Measurements from ENCODE around the gene MTHFD1. TPM values are rescaled to one million over a fixed set of nuclear protein-coding genes. Genes with fewer than 3 reads are reported as not detected.

MTHFD1 gene
- total RNA-seq, 1 donor from 2014 or later: 43.7 TPM

DNA sequence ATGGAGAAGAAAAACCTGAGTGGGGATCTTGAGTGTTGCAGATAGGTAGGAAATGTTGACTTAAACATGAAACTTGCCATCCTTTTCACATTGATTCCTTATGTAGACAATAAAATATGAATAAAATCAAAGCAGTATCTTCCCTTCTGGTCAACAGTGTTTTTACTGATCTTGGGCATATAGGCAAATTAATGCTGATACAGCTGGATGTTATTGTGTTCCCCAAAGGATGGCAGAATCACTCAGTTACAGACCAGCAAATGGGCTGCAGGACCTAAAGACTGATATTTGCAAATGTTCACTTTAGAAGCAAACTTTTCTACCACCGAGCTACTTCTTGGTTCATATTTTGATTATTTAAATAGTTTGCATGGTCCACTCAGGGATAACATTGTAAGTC is 33.9 kb downstream of the MTHFD1 start:
- TF ChIP-seq, protein P1, sequence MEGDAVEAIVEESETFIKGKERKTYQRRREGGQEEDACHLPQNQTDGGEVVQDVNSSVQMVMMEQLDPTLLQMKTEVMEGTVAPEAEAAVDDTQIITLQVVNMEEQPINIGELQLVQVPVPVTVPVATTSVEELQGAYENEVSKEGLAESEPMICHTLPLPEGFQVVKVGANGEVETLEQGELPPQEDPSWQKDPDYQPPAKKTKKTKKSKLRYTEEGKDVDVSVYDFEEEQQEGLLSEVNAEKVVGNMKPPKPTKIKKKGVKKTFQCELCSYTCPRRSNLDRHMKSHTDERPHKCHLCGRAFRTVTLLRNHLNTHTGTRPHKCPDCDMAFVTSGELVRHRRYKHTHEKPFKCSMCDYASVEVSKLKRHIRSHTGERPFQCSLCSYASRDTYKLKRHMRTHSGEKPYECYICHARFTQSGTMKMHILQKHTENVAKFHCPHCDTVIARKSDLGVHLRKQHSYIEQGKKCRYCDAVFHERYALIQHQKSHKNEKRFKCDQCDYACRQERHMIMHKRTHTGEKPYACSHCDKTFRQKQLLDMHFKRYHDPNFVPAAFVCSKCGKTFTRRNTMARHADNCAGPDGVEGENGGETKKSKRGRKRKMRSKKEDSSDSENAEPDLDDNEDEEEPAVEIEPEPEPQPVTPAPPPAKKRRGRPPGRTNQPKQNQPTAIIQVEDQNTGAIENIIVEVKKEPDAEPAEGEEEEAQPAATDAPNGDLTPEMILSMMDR (IDR thresholded peaks at IDR 0.05; ENCODE audit: unreplicated experiment): no peak
- Mint-ChIP-seq H3K36me3 (ENCODE audit: low read depth, unreplicated experiment) (peaks cover 19% of the 10 kb centered on the region), H3K27me3 (ENCODE audit: unreplicated experiment) (no peaks in the 10 kb centered on the region), H3K27ac (ENCODE audit: unreplicated experiment) (no peak overlapping the region), H3K9me3 (ENCODE audit: unreplicated experiment) (no peaks in the 10 kb centered on the region), H3K4me1 (ENCODE audit: unreplicated experiment) (no peaks in the 10 kb centered on the region), H3K4me3 (ENCODE audit: unreplicated experiment) (no peak overlapping the region)
- DNase-seq (ENCODE audit: low spot score): no peak

DNA sequence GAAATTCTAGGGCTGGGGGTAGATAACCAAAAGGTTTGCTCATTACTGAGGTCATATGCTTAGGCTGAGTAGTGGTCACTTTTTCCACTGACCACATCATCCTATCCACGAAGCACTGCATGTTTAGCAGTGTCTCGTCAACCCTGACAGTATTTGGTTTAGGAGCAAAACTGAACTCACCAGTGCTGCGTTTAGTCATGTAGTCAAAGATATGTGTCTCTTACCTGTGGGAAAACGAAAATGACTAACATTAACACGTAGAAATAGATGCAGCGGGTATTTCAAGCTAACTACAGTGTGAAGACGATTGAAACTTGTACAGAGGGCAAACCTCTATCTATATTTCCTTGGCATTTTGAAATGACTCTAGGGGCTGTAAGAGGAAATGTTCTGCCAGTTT is 34.6 kb downstream of the MTHFD1 start:
- no peaks in the 10 kb centered on the region for H3K9me3 Mint-ChIP-seq (ENCODE audit: unreplicated experiment)
- H3K27ac Mint-ChIP-seq (ENCODE audit: unreplicated experiment): no peak overlapping the region
- no peaks in the 10 kb centered on the region for H3K4me1 Mint-ChIP-seq (ENCODE audit: unreplicated experiment)
- no peak for DNase-seq (ENCODE audit: low spot score)
- no peaks in the 10 kb centered on the region for H3K27me3 Mint-ChIP-seq (ENCODE audit: unreplicated experiment)
- peaks cover 19% of the 10 kb centered on the region for H3K36me3 Mint-ChIP-seq (ENCODE audit: low read depth, unreplicated experiment)
- H3K4me3 Mint-ChIP-seq (ENCODE audit: unreplicated experiment): no peak overlapping the region
- TF ChIP-seq, protein P1 (IDR thresholded peaks at IDR 0.05; ENCODE audit: unreplicated experiment): no peak

DNA sequence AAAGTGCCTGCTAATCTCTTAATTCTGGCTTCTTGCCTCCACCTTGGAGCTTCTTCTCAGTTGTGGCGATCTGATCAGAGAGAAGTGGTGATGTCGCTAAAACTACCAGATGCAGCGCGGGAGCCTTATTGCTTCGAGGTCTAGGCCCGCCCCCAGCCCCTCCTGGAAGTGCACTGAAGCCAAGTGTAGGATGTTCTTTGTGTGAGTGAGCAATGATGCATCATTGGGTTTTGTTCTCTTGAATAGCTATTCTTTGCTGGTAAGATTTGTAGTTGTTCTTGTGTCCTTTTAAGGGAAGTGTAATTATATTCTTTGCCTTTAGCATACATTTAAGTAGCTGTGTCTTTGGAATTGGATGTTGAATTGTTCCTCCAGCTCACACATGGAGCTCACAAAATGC is 35.8 kb downstream of the MTHFD1 start:
- no peak overlapping the region for H3K4me3 Mint-ChIP-seq (ENCODE audit: unreplicated experiment)
- H3K27ac Mint-ChIP-seq (ENCODE audit: unreplicated experiment): no peak overlapping the region
- TF ChIP-seq, protein P1 (IDR thresholded peaks at IDR 0.05; ENCODE audit: unreplicated experiment): no peak
- peaks cover 18% of the 10 kb centered on the region for H3K36me3 Mint-ChIP-seq (ENCODE audit: low read depth, unreplicated experiment)
- H3K9me3 Mint-ChIP-seq (ENCODE audit: unreplicated experiment): no peaks in the 10 kb centered on the region
- no peaks in the 10 kb centered on the region for H3K4me1 Mint-ChIP-seq (ENCODE audit: unreplicated experiment)
- H3K27me3 Mint-ChIP-seq (ENCODE audit: unreplicated experiment): no peaks in the 10 kb centered on the region
- no peak for DNase-seq (ENCODE audit: low spot score)

DNA sequence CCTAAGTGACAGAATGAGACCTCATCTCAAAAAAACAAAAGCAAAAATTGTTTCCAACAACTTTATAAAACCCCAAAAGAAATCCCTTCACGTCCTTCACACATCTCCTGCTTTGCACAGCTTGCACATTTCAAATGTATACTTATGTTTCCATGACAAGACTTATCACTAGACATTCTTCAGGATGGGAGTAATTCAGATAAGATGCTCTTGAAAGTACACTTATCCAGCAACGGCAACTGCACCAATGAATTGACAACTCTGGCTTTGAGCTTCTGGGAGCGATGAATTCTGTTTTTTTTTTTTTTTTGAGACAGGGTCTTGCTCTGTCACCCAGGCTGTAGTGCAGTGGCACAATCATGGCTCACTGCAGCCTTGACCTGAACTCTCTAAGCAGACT is 46.4 kb downstream of the MTHFD1 start:
- TF ChIP-seq, protein P1 (IDR thresholded peaks at IDR 0.05; ENCODE audit: unreplicated experiment): no peak
- Mint-ChIP-seq H3K27me3 (ENCODE audit: unreplicated experiment) (no peaks in the 10 kb centered on the region), H3K9me3 (ENCODE audit: unreplicated experiment) (no peaks in the 10 kb centered on the region), H3K4me3 (ENCODE audit: unreplicated experiment) (no peak overlapping the region), H3K4me1 (ENCODE audit: unreplicated experiment) (no peaks in the 10 kb centered on the region), H3K27ac (ENCODE audit: unreplicated experiment) (no peak overlapping the region), H3K36me3 (ENCODE audit: low read depth, unreplicated experiment) (peaks cover 8% of the 10 kb centered on the region)
- no peak for DNase-seq (ENCODE audit: low spot score)

DNA sequence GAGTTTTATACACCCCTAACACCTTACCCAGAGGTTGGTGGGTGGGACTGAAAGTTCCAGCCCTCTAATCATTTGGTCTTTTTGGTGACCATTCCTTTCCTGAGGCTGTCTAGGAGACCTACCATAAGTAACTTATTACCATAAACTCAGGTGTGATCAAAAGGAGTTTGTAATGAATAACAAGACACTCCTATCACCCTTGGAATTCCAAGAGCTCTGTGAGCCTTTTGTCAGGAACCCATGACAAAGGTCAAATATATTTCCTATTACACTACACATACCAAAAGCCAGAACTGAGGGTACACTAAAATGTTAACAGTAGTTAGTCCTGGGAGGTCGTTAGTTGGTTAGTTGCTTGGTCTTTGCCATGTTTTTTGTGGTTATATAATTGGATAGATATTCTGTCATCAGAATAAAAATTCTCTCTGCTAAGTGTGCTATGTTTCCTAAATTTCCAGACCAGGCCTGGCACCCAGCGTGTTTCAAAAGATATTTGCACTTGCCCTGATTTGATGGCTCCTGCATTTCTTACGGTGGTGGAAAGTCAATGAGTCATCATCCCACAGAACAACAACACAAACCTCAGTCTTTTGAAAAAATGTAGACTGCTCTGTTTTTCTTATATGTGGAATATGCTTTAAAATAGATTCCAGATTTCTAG is 50.2 kb downstream of the MTHFD1 start:
- H3K4me1 Mint-ChIP-seq (ENCODE audit: unreplicated experiment): no peaks in the 10 kb centered on the region
- H3K36me3 Mint-ChIP-seq (ENCODE audit: low read depth, unreplicated experiment): peaks cover 13% of the 10 kb centered on the region
- H3K4me3 Mint-ChIP-seq (ENCODE audit: unreplicated experiment): no peak overlapping the region
- peaks cover 3% of the 10 kb centered on the region for H3K27me3 Mint-ChIP-seq (ENCODE audit: unreplicated experiment)
- no peaks in the 10 kb centered on the region for H3K9me3 Mint-ChIP-seq (ENCODE audit: unreplicated experiment)
- TF ChIP-seq, protein P1 (IDR thresholded peaks at IDR 0.05; ENCODE audit: unreplicated experiment): no peak
- DNase-seq (ENCODE audit: low spot score): no peak
- no peak overlapping the region for H3K27ac Mint-ChIP-seq (ENCODE audit: unreplicated experiment)

Measured in endothelial cell (in vitro differentiated cells).